H9 (cell line): ENCODE results near the gene GLB1L2. TPM values are rescaled to one million over a fixed set of nuclear protein-coding genes. Genes with fewer than 3 reads are reported as not detected.
A peak's percentile ranks its signal among the peaks of the same experiment; 100 is the strongest.

Experiments
- DNase-seq: peaks from one replicate; pipeline ENCODE4 v3.0.0-alpha.2; 2017
- H2AFZ ChIP-seq: one replicate; pipeline ENCODE4 v1.6.1; 2013; ENCODE audit warnings: mild to moderate bottlenecking, low read length, control low read depth, moderate library complexity
- H2AK5ac ChIP-seq: 2 replicates; pipeline ENCODE4 v1.6.1; 2013; ENCODE audit warnings: low read length, control low read depth, mixed read lengths; ENCODE audit not compliant: insufficient read length
- H2BK120ac ChIP-seq: one replicate; pipeline ENCODE4 v1.6.1; 2013; ENCODE audit warnings: low read depth, mild to moderate bottlenecking, low read length, control low read depth, inconsistent platforms; ENCODE audit not compliant: poor library complexity, severe bottlenecking
- H2BK12ac ChIP-seq: 2 replicates; pipeline ENCODE4 v1.6.1; 2013; ENCODE audit warnings: low read length, control low read depth, mixed read lengths, low read depth; ENCODE audit not compliant: insufficient read length
- H2BK15ac ChIP-seq: 2 replicates; pipeline ENCODE4 v1.6.1; 2013; ENCODE audit warnings: low read depth, low read length, control low read depth
- H2BK20ac ChIP-seq: one replicate; pipeline ENCODE4 v1.6.1; 2013; ENCODE audit warnings: low read depth, mild to moderate bottlenecking, low read length, control low read depth, inconsistent platforms; ENCODE audit not compliant: poor library complexity, severe bottlenecking
- H2BK5ac ChIP-seq: 2 replicates; pipeline ENCODE4 v1.6.1; 2013; ENCODE audit warnings: low read length, control low read depth, mixed read lengths; ENCODE audit not compliant: insufficient read length
- H3K14ac ChIP-seq: 2 replicates; pipeline ENCODE4 v1.6.1; 2013; ENCODE audit warnings: low read length, control low read depth; ENCODE audit not compliant: insufficient read depth
- H3K18ac ChIP-seq: 2 replicates; pipeline ENCODE4 v1.6.1; 2013; ENCODE audit warnings: low read depth, mild to moderate bottlenecking, mixed read lengths, low read length, control low read depth; ENCODE audit not compliant: insufficient read length
- H3K23ac ChIP-seq: 2 replicates; pipeline ENCODE4 v1.6.1; 2013; ENCODE audit warnings: low read length, control low read depth, mixed read lengths, low read depth; ENCODE audit not compliant: insufficient read length
- H3K23me2 ChIP-seq: 2 replicates; pipeline ENCODE4 v1.6.1; 2013; ENCODE audit warnings: low read depth, mild to moderate bottlenecking, mixed read lengths, low read length, control low read depth; ENCODE audit not compliant: insufficient read length, poor library complexity, severe bottlenecking
- H3K27ac ChIP-seq: 2 replicates; pipeline ENCODE4 v1.5.1; 2013; ENCODE audit warnings: low read length, control low read depth, mixed read lengths, low read depth; ENCODE audit not compliant: insufficient read length
- H3K27me3 ChIP-seq: 2 replicates; pipeline ENCODE4 v1.6.1; 2013; ENCODE audit warnings: low read length, control low read depth, inconsistent platforms; ENCODE audit not compliant: insufficient read depth
- H3K4ac ChIP-seq: 2 replicates; pipeline ENCODE4 v1.6.1; 2013; ENCODE audit warnings: low read depth, mild to moderate bottlenecking, control low read depth, inconsistent platforms, low read length, moderate library complexity
- H3K4me1 ChIP-seq: 2 replicates; pipeline ENCODE4 v1.6.1; 2013; ENCODE audit warnings: low read length, control low read depth, inconsistent platforms; ENCODE audit not compliant: insufficient read depth
- H3K4me2 ChIP-seq: 2 replicates; pipeline ENCODE4 v1.6.1; 2013; ENCODE audit warnings: low read length, control low read depth, mixed read lengths; ENCODE audit not compliant: insufficient read length, insufficient read depth
- H3K56ac ChIP-seq: 2 replicates; pipeline ENCODE4 v1.6.1; 2013; ENCODE audit warnings: low read depth, mild to moderate bottlenecking, mixed read lengths, low read length, control low read depth; ENCODE audit not compliant: insufficient read length
- H3K79me1 ChIP-seq: 2 replicates; pipeline ENCODE4 v1.6.1; 2013; ENCODE audit warnings: low read depth, mild to moderate bottlenecking, moderate library complexity, low read length, control low read depth, inconsistent platforms; ENCODE audit not compliant: insufficient read depth, poor library complexity, severe bottlenecking
- H3K79me2 ChIP-seq: 2 replicates; pipeline ENCODE4 v1.6.1; 2013; ENCODE audit warnings: low read length, control low read depth, inconsistent platforms; ENCODE audit not compliant: insufficient read depth
- H3K9ac ChIP-seq: 2 replicates; pipeline ENCODE4 v1.6.1; 2013; ENCODE audit warnings: low read length, control low read depth, mixed read lengths; ENCODE audit not compliant: insufficient read length; ENCODE audit errors: extremely low read depth
- H3K9me3 ChIP-seq: one replicate; pipeline ENCODE4 v1.6.1; 2013; ENCODE audit warnings: low read depth, low read length, inconsistent platforms; ENCODE audit not compliant: control insufficient read depth
- H3T11ph ChIP-seq: one replicate; pipeline ENCODE4 v1.6.1; 2013; ENCODE audit warnings: mild to moderate bottlenecking, low read length, control low read depth, inconsistent platforms
- H4K20me1 ChIP-seq: one replicate; pipeline ENCODE4 v1.6.1; 2013; ENCODE audit not compliant: control insufficient read depth, insufficient read length, insufficient read depth
- H4K5ac ChIP-seq: 2 replicates; pipeline ENCODE4 v1.6.1; 2013; ENCODE audit warnings: low read depth, mild to moderate bottlenecking, mixed read lengths, low read length, control low read depth; ENCODE audit not compliant: insufficient read length
- H4K8ac ChIP-seq: replicated peaks from 2 replicates; pipeline ENCODE4 v1.6.1; 2013; ENCODE audit warnings: low read length, control low read depth, mixed read lengths, low read depth; ENCODE audit not compliant: insufficient read length
- H4K91ac ChIP-seq: 2 replicates; pipeline ENCODE4 v1.6.1; 2013; ENCODE audit warnings: low read depth, mild to moderate bottlenecking, moderate library complexity, mixed read lengths, low read length, control low read depth; ENCODE audit not compliant: insufficient read length
- H3K27ac Mint-ChIP-seq, 3 experiments: 2 replicates in 2 of 3; 3 replicates in 1 of 3; pipeline ENCODE4 v1.8.0; 2020 to 2021; ENCODE audit warnings: mixed read lengths in 3 of 3, mild to moderate bottlenecking in 1 of 3, moderate library complexity in 1 of 3
- H3K27me3 Mint-ChIP-seq: 2 replicates; pipeline ENCODE4 v1.8.0; 2021; ENCODE audit warnings: low read depth, mild to moderate bottlenecking, moderate library complexity, mixed read lengths
- H3K36me3 Mint-ChIP-seq, 3 experiments: 2 replicates in 2 of 3; 3 replicates in 1 of 3; pipeline ENCODE4 v1.8.0; 2020 to 2021; ENCODE audit warnings: low read depth in 3 of 3, mixed read lengths in 3 of 3; ENCODE audit not compliant: insufficient read depth in 1 of 3
- H3K4me1 Mint-ChIP-seq, 2 experiments: 2 replicates each; pipeline ENCODE4 v1.8.0; 2020; ENCODE audit warnings: mixed read lengths in 2 of 2
- H3K4me3 Mint-ChIP-seq, 2 experiments: 2 replicates in 1 of 2; 3 replicates in 1 of 2; pipeline ENCODE4 v1.8.0; 2020 to 2021; ENCODE audit warnings: mild to moderate bottlenecking in 2 of 2, mixed read lengths in 2 of 2, moderate library complexity in 1 of 2
- H3K9me3 Mint-ChIP-seq, 2 experiments: 2 replicates in 1 of 2; 3 replicates in 1 of 2; pipeline ENCODE4 v1.8.0; 2020; ENCODE audit warnings: mild to moderate bottlenecking in 2 of 2, mixed read lengths in 2 of 2, moderate library complexity in 1 of 2
- WGBS: extraction: QIAGEN DNeasy Blood & Tissue Kit; methylation state at CpG from one replicate; pipeline ENCODE4 v1.1.7; 2013; ENCODE audit warnings: missing lambda C conversion rate, low lambda C conversion rate, mixed read lengths; ENCODE audit not compliant: insufficient read length; ENCODE audit errors: extremely low coverage; 5-methylcytosine and 5-hydroxymethylcytosine counted together
- total RNA-seq: library from RNA; stranded (reverse); gene quantifications from 2 replicates; pipeline ENCODE4 v1.2.1, GENCODE V29; 2021
- TF ChIP-seq, protein P1 (sequence below): fragments of 200-600 bp; sonication (generic); conservative IDR thresholded peaks from 3 replicates; pipeline ENCODE4 v1.8.0; 2021; ENCODE audit warnings: antibody characterized with exemption, mild to moderate bottlenecking

Gene GLB1L2
- total RNA-seq, 1 experiment from 2014 or later, result 2.4 TPM

DNA sequence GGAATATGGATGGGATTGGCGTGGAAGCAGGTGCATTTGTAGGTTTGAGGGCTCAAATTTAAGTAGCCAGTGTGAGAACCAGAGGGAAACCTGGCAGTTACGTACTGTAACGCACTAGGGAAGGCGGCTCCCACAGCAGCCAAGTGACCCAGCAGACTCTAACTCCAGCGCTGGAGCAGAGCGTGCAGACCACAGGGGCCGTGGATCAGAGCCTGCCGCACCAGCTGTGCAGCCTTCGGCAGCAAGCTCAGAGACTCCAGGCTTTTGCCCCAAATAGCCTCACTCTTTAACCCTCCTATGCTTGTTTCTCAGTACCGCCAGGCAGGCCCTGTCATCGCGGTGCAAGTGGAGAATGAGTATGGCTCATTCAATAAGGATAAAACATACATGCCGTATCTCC is 43.3 kb upstream of the GLB1L2 start:
- no peak overlapping the region for H4K8ac ChIP-seq
- DNase-seq, result no peak
- H2BK12ac ChIP-seq, result no peak overlapping the region
- no peak overlapping the region for H3K9ac ChIP-seq
- no peak overlapping the region for H4K91ac ChIP-seq
- H3K79me2 ChIP-seq, result no peaks in the 10 kb centered on the region
- no peak overlapping the region for H2BK20ac ChIP-seq
- Mint-ChIP-seq H3K36me3 (peaks cover 21 to 46% (median 36%) of the 10 kb centered on the region in 3 experiments), H3K9me3 (no peaks in the 10 kb centered on the region; a peak in 1 of 5 replicates), H3K4me1 (peaks cover 12 to 14% of the 10 kb centered on the region in 2 experiments), H3K27ac (peak overlapping the region in 1 of 3 experiments; percentile 10; a peak in 2 of 7 replicates), H3K4me3 (no peak overlapping the region), H3K27me3 (no peaks in the 10 kb centered on the region)
- H3K56ac ChIP-seq, result no peak overlapping the region
- no peak overlapping the region for H3K27ac ChIP-seq
- no peak overlapping the region for H2BK15ac ChIP-seq
- H3K4me1 ChIP-seq, result no peaks in the 10 kb centered on the region
- no peak overlapping the region for H2AK5ac ChIP-seq
- H2BK5ac ChIP-seq, result no peak overlapping the region
- no peak overlapping the region for H2BK120ac ChIP-seq
- H3K18ac ChIP-seq, result no peak overlapping the region
- H4K5ac ChIP-seq, result no peak overlapping the region
- H3K4ac ChIP-seq, result no peak overlapping the region
- no peak overlapping the region; the same call in 1 of the 2 replicates for H3K14ac ChIP-seq
- H4K20me1 ChIP-seq, result no peaks in the 10 kb centered on the region
- TF ChIP-seq, protein P1, sequence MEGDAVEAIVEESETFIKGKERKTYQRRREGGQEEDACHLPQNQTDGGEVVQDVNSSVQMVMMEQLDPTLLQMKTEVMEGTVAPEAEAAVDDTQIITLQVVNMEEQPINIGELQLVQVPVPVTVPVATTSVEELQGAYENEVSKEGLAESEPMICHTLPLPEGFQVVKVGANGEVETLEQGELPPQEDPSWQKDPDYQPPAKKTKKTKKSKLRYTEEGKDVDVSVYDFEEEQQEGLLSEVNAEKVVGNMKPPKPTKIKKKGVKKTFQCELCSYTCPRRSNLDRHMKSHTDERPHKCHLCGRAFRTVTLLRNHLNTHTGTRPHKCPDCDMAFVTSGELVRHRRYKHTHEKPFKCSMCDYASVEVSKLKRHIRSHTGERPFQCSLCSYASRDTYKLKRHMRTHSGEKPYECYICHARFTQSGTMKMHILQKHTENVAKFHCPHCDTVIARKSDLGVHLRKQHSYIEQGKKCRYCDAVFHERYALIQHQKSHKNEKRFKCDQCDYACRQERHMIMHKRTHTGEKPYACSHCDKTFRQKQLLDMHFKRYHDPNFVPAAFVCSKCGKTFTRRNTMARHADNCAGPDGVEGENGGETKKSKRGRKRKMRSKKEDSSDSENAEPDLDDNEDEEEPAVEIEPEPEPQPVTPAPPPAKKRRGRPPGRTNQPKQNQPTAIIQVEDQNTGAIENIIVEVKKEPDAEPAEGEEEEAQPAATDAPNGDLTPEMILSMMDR, result no peak
- no peaks in the 10 kb centered on the region for H3K9me3 ChIP-seq
- no peaks in the 10 kb centered on the region for H3K79me1 ChIP-seq
- no CpG with 5 or more reads among the region's 13 CpGs for WGBS
- no peak overlapping the region for H3T11ph ChIP-seq
- H2AFZ ChIP-seq, result no peak overlapping the region
- no peak overlapping the region for H3K23ac ChIP-seq
- no peak overlapping the region for H3K4me2 ChIP-seq
- H3K27me3 ChIP-seq, result no peaks in the 10 kb centered on the region
- H3K23me2 ChIP-seq, result no peaks in the 10 kb centered on the region
